HepG2 (cell line): ENCODE measurements around the gene AP1AR. TPM values are rescaled to one million over a fixed set of nuclear protein-coding genes. Genes with fewer than 3 reads are reported as not detected.

Source experiments
- BCL6 ChIP-seq: IDR thresholded peaks from 2 replicates; pipeline ENCODE4 v1.6.1; 2016; ENCODE audit warnings: missing genetic modification reagents, missing compliant biosample characterization
- ESRRA ChIP-seq: sonication (generic); formaldehyde crosslinking; IDR thresholded peaks from 2 replicates; pipeline ENCODE4 v1.5.1; 2020; ENCODE audit warnings: mild to moderate bottlenecking, low read depth, missing genetic modification reagents
- FOXP1 ChIP-seq, 2 experiments: fragments of 450-650 bp in 1 of 2; IDR thresholded peaks; 2 replicates each; pipeline ENCODE4 v1.6.1; 2017 to 2018; ENCODE audit warnings: antibody characterized with exemption in 1 of 2
- KAT7 ChIP-seq: IDR thresholded peaks from 2 replicates; pipeline ENCODE4 v1.6.1; 2018; ENCODE audit warnings: borderline replicate concordance, missing compliant biosample characterization
- KDM3A ChIP-seq: IDR thresholded peaks from 2 replicates; pipeline ENCODE4 v1.6.1; 2018; ENCODE audit warnings: low read depth, missing compliant biosample characterization
- RERE ChIP-seq: IDR thresholded peaks from 2 replicates; pipeline ENCODE4 v1.6.1; 2016; ENCODE audit warnings: low read depth, missing genetic modification reagents, missing compliant biosample characterization
- UBTF ChIP-seq: sonication (generic); formaldehyde crosslinking; IDR thresholded peaks from 2 replicates; pipeline ENCODE4 v1.4.0; 2020; ENCODE audit warnings: mild to moderate bottlenecking, missing genetic modification reagents
- ZNF337 ChIP-seq: sonication (generic); formaldehyde crosslinking; IDR thresholded peaks from 2 replicates; pipeline ENCODE4 v1.5.1; 2020; ENCODE audit warnings: missing genetic modification reagents, low read depth, mild to moderate bottlenecking, borderline replicate concordance
- ZNF33B ChIP-seq: sonication (generic); formaldehyde crosslinking; IDR thresholded peaks from 2 replicates; pipeline ENCODE4 v1.5.1; 2020; ENCODE audit warnings: mild to moderate bottlenecking, missing genetic modification reagents
- ZSCAN5A ChIP-seq: sonication (generic); formaldehyde crosslinking; IDR thresholded peaks from 2 replicates; pipeline ENCODE4 v1.8.0; 2022; ENCODE audit warnings: mild to moderate bottlenecking, missing genetic modification reagents, borderline replicate concordance
- polyA plus RNA-seq, 8 experiments: library from polyadenylated mRNA; depleted of rRNA in 3 of 8; stranded (reverse) in 7 of 8; unstranded in 1 of 8; fragments of >200 nt; fragmentation: Illumina TruSeq in 4 of 8; extraction: Trizol in 4 of 8; gene quantifications; 2 replicates each; pipeline versions ENCODE4 v1.2.1 to v1.2.3, GENCODE V29; 2011 to 2016; ENCODE audit warnings: low read depth in 4 of 8, missing spikeins in 1 of 8, mixed read lengths in 1 of 8; ENCODE audit not compliant: insufficient read depth in 1 of 8
- total RNA-seq, 5 experiments: library from RNA; depleted of rRNA; stranded (reverse); fragments of >200 nt; fragmentation: Illumina TruSeq; extraction: Trizol; gene quantifications; 2 replicates each; pipeline ENCODE4 v1.2.3, GENCODE V29; 2016; ENCODE audit warnings: low read depth in 1 of 5
- TF ChIP-seq, protein P1 (sequence below): sonication (generic); formaldehyde crosslinking; IDR thresholded peaks from 2 replicates; pipeline ENCODE4 v1.4.0; 2020; ENCODE audit warnings: missing genetic modification reagents

AP1AR gene
- total and polyA plus RNA-seq, 2 of the 13 experiments (the other 11 are each of a cell fraction or from before 2014, with no cell fraction given): 24.9 to 39.9 TPM

GRCh38 chr4:112208137-112209095 is 23.2 kb upstream of the AP1AR start (continued):
- TF ChIP-seq, protein P1, sequence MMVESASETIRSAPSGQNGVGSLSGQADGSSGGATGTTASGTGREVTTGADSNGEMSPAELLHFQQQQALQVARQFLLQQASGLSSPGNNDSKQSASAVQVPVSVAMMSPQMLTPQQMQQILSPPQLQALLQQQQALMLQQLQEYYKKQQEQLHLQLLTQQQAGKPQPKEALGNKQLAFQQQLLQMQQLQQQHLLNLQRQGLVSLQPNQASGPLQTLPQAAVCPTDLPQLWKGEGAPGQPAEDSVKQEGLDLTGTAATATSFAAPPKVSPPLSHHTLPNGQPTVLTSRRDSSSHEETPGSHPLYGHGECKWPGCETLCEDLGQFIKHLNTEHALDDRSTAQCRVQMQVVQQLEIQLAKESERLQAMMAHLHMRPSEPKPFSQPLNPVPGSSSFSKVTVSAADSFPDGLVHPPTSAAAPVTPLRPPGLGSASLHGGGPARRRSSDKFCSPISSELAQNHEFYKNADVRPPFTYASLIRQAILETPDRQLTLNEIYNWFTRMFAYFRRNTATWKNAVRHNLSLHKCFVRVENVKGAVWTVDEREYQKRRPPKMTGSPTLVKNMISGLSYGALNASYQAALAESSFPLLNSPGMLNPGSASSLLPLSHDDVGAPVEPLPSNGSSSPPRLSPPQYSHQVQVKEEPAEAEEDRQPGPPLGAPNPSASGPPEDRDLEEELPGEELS (CRISPR knock-in tag): peak; percentile 92
- TF ChIP-seq KDM3A (peak; percentile 62; the same call in 1 of the 2 replicates), ZSCAN5A (peak; percentile 88; the same call in 1 of the 2 replicates), FOXP1 (IDR thresholded peaks at IDR 0.05) (peak; percentile 72), FOXP1 (CRISPR knock-in tag; IDR thresholded peaks at IDR 0.05) (peak; percentile 91), RERE (peak; percentile 65; the same call in 1 of the 2 replicates), KAT7 (0 out of 2 replicates have a peak, but pooled peaks have one; percentile 47), UBTF (peak; percentile 59; the same call in 1 of the 2 replicates), ZNF33B (CRISPR knock-in tag) (peak; percentile 56; the same call in 1 of the 2 replicates), BCL6 (peak; percentile 67; the same call in 1 of the 2 replicates), ZNF337 (CRISPR knock-in tag) (0 out of 2 replicates have a peak, but pooled peaks have one; percentile 46), ESRRA (CRISPR knock-in tag) (peak; percentile 40)
